WI38 (cell line): ENCODE results near the gene TMEM258.

ENCODE experiments used
- H3K4me3 ChIP-seq: 2 replicates; pipeline ENCODE4 v1.5.1; 2011; ENCODE audit warnings: low read depth, mild to moderate bottlenecking, control low read depth, low read length
- TF ChIP-seq, protein P1 (sequence below): IDR thresholded peaks from 2 replicates; pipeline ENCODE4 v1.5.1; 2012; ENCODE audit warnings: low read depth, mild to moderate bottlenecking, control low read depth, low read length

Gene TMEM258

DNA sequence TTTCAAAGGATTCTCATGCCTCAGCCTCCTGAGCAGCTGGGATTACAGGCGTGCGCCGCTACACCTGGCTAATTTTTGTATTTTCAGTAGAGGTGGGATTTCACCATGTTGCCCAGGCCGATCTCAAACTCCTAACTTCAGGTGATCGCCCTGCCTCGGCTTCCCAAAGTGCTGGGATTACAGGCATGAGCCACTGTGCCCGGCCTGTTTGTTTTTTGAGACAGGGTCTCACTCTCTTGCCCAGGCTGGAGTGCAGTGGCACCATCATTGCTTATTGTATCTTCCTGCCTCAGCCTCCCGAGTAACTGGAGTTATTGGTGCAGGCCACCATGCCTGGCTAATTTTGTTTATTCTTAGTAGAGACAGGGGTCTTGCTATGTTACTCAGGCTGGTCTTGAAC, 43.8 kb upstream of the TMEM258 start:
- TF ChIP-seq, protein P1, sequence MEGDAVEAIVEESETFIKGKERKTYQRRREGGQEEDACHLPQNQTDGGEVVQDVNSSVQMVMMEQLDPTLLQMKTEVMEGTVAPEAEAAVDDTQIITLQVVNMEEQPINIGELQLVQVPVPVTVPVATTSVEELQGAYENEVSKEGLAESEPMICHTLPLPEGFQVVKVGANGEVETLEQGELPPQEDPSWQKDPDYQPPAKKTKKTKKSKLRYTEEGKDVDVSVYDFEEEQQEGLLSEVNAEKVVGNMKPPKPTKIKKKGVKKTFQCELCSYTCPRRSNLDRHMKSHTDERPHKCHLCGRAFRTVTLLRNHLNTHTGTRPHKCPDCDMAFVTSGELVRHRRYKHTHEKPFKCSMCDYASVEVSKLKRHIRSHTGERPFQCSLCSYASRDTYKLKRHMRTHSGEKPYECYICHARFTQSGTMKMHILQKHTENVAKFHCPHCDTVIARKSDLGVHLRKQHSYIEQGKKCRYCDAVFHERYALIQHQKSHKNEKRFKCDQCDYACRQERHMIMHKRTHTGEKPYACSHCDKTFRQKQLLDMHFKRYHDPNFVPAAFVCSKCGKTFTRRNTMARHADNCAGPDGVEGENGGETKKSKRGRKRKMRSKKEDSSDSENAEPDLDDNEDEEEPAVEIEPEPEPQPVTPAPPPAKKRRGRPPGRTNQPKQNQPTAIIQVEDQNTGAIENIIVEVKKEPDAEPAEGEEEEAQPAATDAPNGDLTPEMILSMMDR = no peak
- no peak overlapping the region for H3K4me3 ChIP-seq

GRCh38 chr11:61834278-61835048, 42.1 kb upstream of the TMEM258 start:
- TF ChIP-seq, protein P1 = no peak
- no peak overlapping the region for H3K4me3 ChIP-seq

GRCh38 chr11:61833926-61834277, 41.5 kb upstream of the TMEM258 start:
- no peak overlapping the region for H3K4me3 ChIP-seq
- TF ChIP-seq, protein P1 = no peak

DNA sequence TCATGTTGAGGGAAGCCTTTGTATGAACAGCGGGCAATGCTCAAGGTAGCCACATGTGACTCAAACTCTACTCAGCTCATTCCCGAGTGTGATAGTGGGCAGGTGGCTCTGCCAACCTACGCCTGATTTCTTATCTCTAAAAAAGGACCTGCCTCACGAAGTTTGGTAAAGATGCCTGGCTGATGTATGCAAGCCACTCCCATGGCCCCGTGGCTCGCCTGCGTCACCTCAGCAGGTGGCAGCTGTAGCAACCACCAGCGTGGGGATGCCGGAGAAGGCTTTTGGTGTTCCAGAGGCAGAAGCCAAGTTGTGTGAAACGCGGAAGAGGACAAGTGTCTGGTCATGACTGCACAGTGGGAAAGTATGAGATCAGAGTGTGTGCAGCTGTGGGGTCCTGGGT, 41.1 kb upstream of the TMEM258 start:
- TF ChIP-seq, protein P1 = no peak
- H3K4me3 ChIP-seq = no peak overlapping the region

GRCh38 chr11:61832754-61833153, 40.4 kb upstream of the TMEM258 start:
- no peak overlapping the region for H3K4me3 ChIP-seq
- TF ChIP-seq, protein P1 = no peak

DNA sequence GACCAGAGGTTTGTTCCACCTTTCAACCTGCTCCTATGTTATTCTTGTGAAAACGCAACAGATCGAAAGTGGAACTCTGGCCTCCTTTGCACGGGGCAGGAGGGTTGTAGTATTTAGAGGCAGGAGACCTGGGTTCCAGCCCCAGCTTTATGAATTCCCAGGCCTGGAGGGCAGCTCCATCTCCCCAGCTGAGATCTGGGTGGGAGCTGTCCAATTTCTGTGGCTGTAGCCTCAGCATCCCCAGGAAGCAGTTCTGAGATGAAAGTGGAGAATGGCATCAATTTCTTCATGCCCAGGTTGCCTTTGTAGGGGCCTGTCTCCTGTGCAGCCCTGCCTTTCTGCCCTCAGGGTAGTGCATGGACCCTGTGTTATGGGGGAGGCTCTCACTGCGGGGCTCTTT, 39.8 kb upstream of the TMEM258 start:
- TF ChIP-seq, protein P1 = no peak
- no peak overlapping the region for H3K4me3 ChIP-seq

GRCh38 chr11:61830237-61831105, 38.1 kb upstream of the TMEM258 start:
- TF ChIP-seq, protein P1 = no peak
- peak overlapping the region; percentile 81 for H3K4me3 ChIP-seq
